Measurements from ENCODE around the gene JTB. TPM values are rescaled to one million over a fixed set of nuclear protein-coding genes. Genes with fewer than 3 reads are reported as not detected.

JTB gene
- total and polyA plus RNA-seq, 2 of the 4 experiments (the other 2 are of a cell fraction) = 123 to 138 TPM

GRCh38 chr1:153940756-153941155 lies 36.7 kb downstream of the JTB start:
- intact Hi-C loops (cut with micrococcal nuclease) (no loop called here), in situ Hi-C loops (cut with MboI; ENCODE audit: low sequenced_read_pairs) (no loop called here), dilution Hi-C loops (cut with HindIII; ENCODE audit: low sequenced_read_pairs, unreplicated experiment) (no loop called here)
- peaks cover 21% of the 10 kb centered on the region; the same call in 1 of the 2 replicates for H3K9me1 ChIP-seq (ENCODE audit: insufficient read depth, low read length)
- H3K4me3 ChIP-seq (ENCODE audit: insufficient read depth, low read depth, low read length) = no peak overlapping the region
- H4K91ac ChIP-seq (ENCODE audit: insufficient read depth, low read depth, low read length) = no peak overlapping the region
- ChIA-PET CTCF (no interaction called here), POLR2A (ENCODE audit: unreplicated experiment) (interaction anchor here (1.1 kb wide), 1 partner anchor 17 kb away, joined by 3 read pairs; no protein-coding TSS in a partner anchor)
- no peak overlapping the region for H2AK5ac ChIP-seq (ENCODE audit: low read depth, low read length)
- no TSS peak for BruUV-seq (replicated peaks)
- H3K9me3 ChIP-seq (ENCODE audit: control insufficient read depth, insufficient read depth, low read length) = no peaks in the 10 kb centered on the region
- no peak overlapping the region for H3K14ac ChIP-seq (replicated peaks; ENCODE audit: low read depth, low read length)
- H3K79me1 ChIP-seq (ENCODE audit: low read depth in 1 of 2, low read length in 2 of 2) = peaks cover 15 to 46% of the 10 kb centered on the region in 2 experiments
- H2BK20ac ChIP-seq (ENCODE audit: low read depth, low read length) = no peak overlapping the region
- H3K4ac ChIP-seq (ENCODE audit: low read depth, low read length) = no peak overlapping the region
- no peak overlapping the region for H2BK5ac ChIP-seq (ENCODE audit: low read depth, low read length, poor library complexity, severe bottlenecking)
- peaks cover 6% of the 10 kb centered on the region for H3K4me1 ChIP-seq (ENCODE audit: control insufficient read depth, insufficient read depth, low read length)
- peaks cover 59% of the 10 kb centered on the region for H3K36me3 ChIP-seq (ENCODE audit: control insufficient read depth, insufficient read depth, low read length)
- H3K27me3 ChIP-seq (ENCODE audit: control insufficient read depth, insufficient read depth, low read length) = no peaks in the 10 kb centered on the region
- H2AFZ ChIP-seq (replicated peaks; ENCODE audit: low read length, poor library complexity) = no peak overlapping the region
- H3K9ac ChIP-seq (ENCODE audit: low read depth, low read length) = no peak overlapping the region
- 100% methylated on average over 3 of the region's 8 CpGs; no CpG with 5 or more reads in 1 of the 2 experiments for WGBS, 2 experiments (ENCODE audit: extremely low coverage in 2 of 2, insufficient read length in 1 of 2)
- DNase-seq = no peak
- no peak overlapping the region for H3K18ac ChIP-seq (ENCODE audit: low read depth, low read length)
- H4K5ac ChIP-seq (ENCODE audit: low read depth, low read length) = no peak overlapping the region
- ATAC-seq (ENCODE audit: low read depth) = no peak
- H3K4me2 ChIP-seq (ENCODE audit: low read depth, low read length) = no peak overlapping the region
- H4K20me1 ChIP-seq (ENCODE audit: insufficient read depth, low read length) = no peaks in the 10 kb centered on the region; the same call in 1 of the 2 replicates
- no peak overlapping the region for H4K8ac ChIP-seq (ENCODE audit: low read depth in 2 of 2, low read length in 2 of 2)
- H3K27ac ChIP-seq (ENCODE audit: insufficient read depth, low read length) = no peak overlapping the region
- H2BK15ac ChIP-seq (ENCODE audit: low read depth, low read length) = no peak overlapping the region
- H2AK9ac ChIP-seq (replicated peaks; ENCODE audit: low read depth, low read length, poor library complexity) = no peak overlapping the region
- H3K23ac ChIP-seq (ENCODE audit: low read depth, low read length) = no peak overlapping the region
- H2BK120ac ChIP-seq (ENCODE audit: low read depth, low read length) = no peak overlapping the region
- TF ChIP-seq USF2 (IDR thresholded peaks at IDR 0.05; ENCODE audit: low read depth, low read length) = no peak
- no peak for TF ChIP-seq SMC3 (IDR thresholded peaks at IDR 0.05; ENCODE audit: low read depth, low read length)
- TF ChIP-seq POLR2A (IDR thresholded peaks at IDR 0.05; ENCODE audit: low read depth, low read length) = no peak
- no peak for TF ChIP-seq FOS (IDR thresholded peaks at IDR 0.05; ENCODE audit: low read depth, low read length)
- no peak for TF ChIP-seq MXI1 (IDR thresholded peaks at IDR 0.05; ENCODE audit: borderline replicate concordance, low read depth, low read length)
- TF ChIP-seq CTCF (conservative IDR thresholded peaks at IDR 0.05; ENCODE audit: low read depth, low read length) = no peak
- TF ChIP-seq NFE2L2 (IDR thresholded peaks at IDR 0.05; ENCODE audit: low read depth, low read length) = no peak
- TF ChIP-seq CHD1 (IDR thresholded peaks at IDR 0.05; ENCODE audit: low read depth, low read length) = no peak
- no peak for TF ChIP-seq RAD21 (IDR thresholded peaks at IDR 0.05; ENCODE audit: low read length)
- no peak for TF ChIP-seq MAZ (IDR thresholded peaks at IDR 0.05; ENCODE audit: borderline replicate concordance, low read depth, low read length)
- no peak for TF ChIP-seq BHLHE40 (IDR thresholded peaks at IDR 0.05; ENCODE audit: low read depth, low read length)
- TF ChIP-seq ELK1 (IDR thresholded peaks at IDR 0.05; ENCODE audit: borderline replicate concordance, low read depth, low read length) = no peak
- no peak for TF ChIP-seq RFX5 (IDR thresholded peaks at IDR 0.05; ENCODE audit: low read depth, low read length)
- no peak for TF ChIP-seq CEBPB (IDR thresholded peaks at IDR 0.05; ENCODE audit: low read depth, low read length)
- no peak for TF ChIP-seq MAFK (IDR thresholded peaks at IDR 0.05; ENCODE audit: low read depth, low read length)
- no peak for TF ChIP-seq RCOR1 (IDR thresholded peaks at IDR 0.05; ENCODE audit: insufficient replicate concordance, low read length)
- no peak overlapping the region for H3K56ac ChIP-seq (ENCODE audit: extremely low read depth, insufficient read depth, low read length)
